SJCRH30 (cell line): ENCODE data around the gene REPIN1. TPM values are rescaled to one million over a fixed set of nuclear protein-coding genes. Genes with fewer than 3 reads are reported as not detected.

Source experiments
- DNase-seq, 2 experiments: peaks; one replicate each; pipeline ENCODE4 v3.0.0-alpha.2; 2015 to 2020
- H3K27ac ChIP-seq: fragments of 250-450 bp; sonication (Bioruptor Pico); 2 replicates; pipeline ENCODE4 v1.5.1; 2020; ENCODE audit warnings: mild to moderate bottlenecking, moderate library complexity
- H3K27me3 ChIP-seq: fragments of 250-450 bp; sonication (Bioruptor Pico); 2 replicates; pipeline ENCODE4 v1.5.1; 2020; ENCODE audit warnings: mild to moderate bottlenecking, moderate library complexity
- H3K36me3 ChIP-seq: fragments of 250-450 bp; sonication (Bioruptor Pico); 2 replicates; pipeline ENCODE4 v1.5.1; 2020; ENCODE audit warnings: mild to moderate bottlenecking, moderate library complexity
- H3K4me1 ChIP-seq: fragments of 250-450 bp; sonication (Bioruptor Pico); 2 replicates; pipeline ENCODE4 v1.5.1; 2020; ENCODE audit warnings: mild to moderate bottlenecking, moderate library complexity
- H3K4me3 ChIP-seq: fragments of 250-450 bp; sonication (Bioruptor Pico); 2 replicates; pipeline ENCODE4 v1.5.1; 2020; ENCODE audit warnings: mild to moderate bottlenecking, moderate library complexity
- H3K9me3 ChIP-seq: fragments of 250-450 bp; sonication (Bioruptor Pico); replicated peaks from 2 replicates; pipeline ENCODE4 v1.5.1; 2020; ENCODE audit warnings: mild to moderate bottlenecking, moderate library complexity
- total RNA-seq: library from RNA; depleted of rRNA; stranded (reverse); fragments of >200 nt; shearing (Covaris generic); gene quantifications from 2 replicates; pipeline ENCODE4 v1.2.3, GENCODE V29; 2014

The REPIN1 gene
- total RNA-seq, 1 experiment from 2014 or later: 183 TPM

GRCh38 chr7:150373049-150373801, 4.6 kb downstream of the REPIN1 start:
- DNase-seq: no peak
- H3K9me3 ChIP-seq: no peaks in the 10 kb centered on the region
- H3K36me3 ChIP-seq: peaks cover 42% of the 10 kb centered on the region
- no peaks in the 10 kb centered on the region for H3K27me3 ChIP-seq
- H3K27ac ChIP-seq: no peak overlapping the region
- H3K4me1 ChIP-seq: peaks cover 22% of the 10 kb centered on the region
- H3K4me3 ChIP-seq: no peak overlapping the region

GRCh38 chr7:150374026-150374425, 5.4 kb downstream of the REPIN1 start:
- no peaks in the 10 kb centered on the region for H3K9me3 ChIP-seq
- no peak overlapping the region for H3K27ac ChIP-seq
- peaks cover 22% of the 10 kb centered on the region for H3K4me1 ChIP-seq
- no peaks in the 10 kb centered on the region for H3K27me3 ChIP-seq
- no peak for DNase-seq
- no peak overlapping the region for H3K4me3 ChIP-seq
- H3K36me3 ChIP-seq: peaks cover 42% of the 10 kb centered on the region

DNA sequence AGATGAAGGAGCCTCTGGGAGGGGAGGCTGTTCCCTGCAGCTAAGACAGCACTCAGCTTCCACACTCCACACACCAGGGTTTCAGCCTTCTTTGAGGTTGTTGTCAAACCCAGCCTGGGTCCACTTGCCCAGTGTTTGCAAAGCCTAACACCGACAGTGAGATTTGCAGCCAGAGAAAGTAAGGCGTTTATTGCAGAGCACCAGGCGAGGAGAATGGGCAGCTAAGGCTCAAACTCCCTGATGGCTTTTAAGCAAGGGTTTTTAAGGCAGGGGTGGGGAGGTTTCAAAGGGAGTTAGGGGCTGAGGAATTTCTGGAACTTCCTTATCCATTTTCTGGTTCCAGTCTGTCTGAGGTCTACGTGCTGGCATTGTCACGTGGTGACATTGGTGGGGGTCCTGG, 5.8 kb downstream of the REPIN1 start:
- H3K4me3 ChIP-seq: no peak overlapping the region
- H3K9me3 ChIP-seq: no peaks in the 10 kb centered on the region
- no peaks in the 10 kb centered on the region for H3K27me3 ChIP-seq
- no peak overlapping the region for H3K27ac ChIP-seq
- peaks cover 22% of the 10 kb centered on the region for H3K4me1 ChIP-seq
- peaks cover 42% of the 10 kb centered on the region for H3K36me3 ChIP-seq
- DNase-seq: no peak

DNA sequence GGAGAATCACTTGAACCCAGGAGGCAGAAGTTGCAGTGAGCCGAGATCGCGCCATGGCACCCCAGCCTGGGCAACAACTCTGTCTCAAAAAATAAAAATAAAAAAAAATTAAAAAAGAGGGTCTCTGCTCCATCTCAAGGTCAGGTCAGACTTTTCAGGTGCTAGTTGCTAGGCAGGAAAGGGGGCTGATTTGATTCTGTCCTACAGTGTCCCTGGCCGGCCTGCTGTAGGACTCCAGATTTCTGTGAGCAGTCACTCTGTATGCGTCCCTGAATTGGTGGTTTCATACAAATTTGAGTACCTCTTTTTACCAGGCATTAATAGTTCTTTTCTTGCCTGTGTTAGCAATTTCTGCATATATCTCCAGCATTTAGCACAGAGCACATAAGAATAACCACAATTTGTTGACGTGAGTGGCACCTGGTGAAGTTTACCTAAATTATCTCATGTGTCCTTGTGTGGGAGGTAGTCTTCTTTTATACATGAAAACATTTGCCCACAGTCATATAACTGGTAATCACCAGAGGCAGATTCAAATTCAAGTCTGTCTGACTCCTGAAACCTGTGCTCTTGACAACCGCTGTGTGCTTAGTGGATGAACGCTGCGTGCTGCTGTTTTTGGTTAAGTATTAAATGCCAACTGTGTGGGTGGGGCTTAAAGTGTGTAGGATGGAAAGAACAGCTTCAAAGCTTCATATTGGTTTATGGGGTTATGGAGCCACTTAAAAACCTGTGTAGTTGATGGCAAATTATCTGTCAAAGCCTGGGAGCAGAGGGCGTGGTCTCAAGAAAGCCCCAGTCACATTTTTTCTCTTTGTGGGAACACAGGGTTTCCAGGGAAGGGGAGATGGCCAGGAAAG, 7.3 kb downstream of the REPIN1 start:
- Histone ChIP-seq H3K9me3 (no peaks in the 10 kb centered on the region), H3K36me3 (peaks cover 35% of the 10 kb centered on the region), H3K4me3 (no peak overlapping the region), H3K27me3 (no peaks in the 10 kb centered on the region), H3K4me1 (peaks cover 29% of the 10 kb centered on the region), H3K27ac (no peak overlapping the region)
- no peak for DNase-seq

DNA sequence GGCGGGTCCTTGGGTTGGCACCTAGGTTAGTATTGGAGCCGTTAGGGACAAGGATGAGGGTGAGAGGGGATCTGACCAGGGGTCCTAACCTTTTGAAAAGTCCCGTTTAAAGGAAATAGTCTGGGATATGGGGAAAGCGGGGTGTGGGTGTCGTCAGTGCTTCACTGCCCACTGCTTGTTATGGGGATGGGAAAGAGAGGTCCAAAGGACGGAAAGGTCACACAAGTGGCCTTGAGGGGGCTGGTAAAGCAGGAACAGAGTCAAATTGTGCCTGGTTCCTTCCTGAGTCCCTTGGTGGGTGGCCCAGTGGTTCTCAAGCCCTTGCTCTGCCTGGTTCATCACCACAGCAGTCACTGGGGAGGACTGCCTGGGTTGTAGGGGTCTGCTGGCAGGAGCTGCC, 7.9 kb downstream of the REPIN1 start:
- peaks cover 29% of the 10 kb centered on the region for H3K36me3 ChIP-seq
- DNase-seq: peak in 1 of 2 experiments; percentile 39
- no peak overlapping the region for H3K4me3 ChIP-seq
- H3K9me3 ChIP-seq: no peaks in the 10 kb centered on the region
- H3K27ac ChIP-seq: peak overlapping the region; percentile 1; the same call in 1 of the 2 replicates
- H3K27me3 ChIP-seq: no peaks in the 10 kb centered on the region
- peaks cover 29% of the 10 kb centered on the region for H3K4me1 ChIP-seq

DNA sequence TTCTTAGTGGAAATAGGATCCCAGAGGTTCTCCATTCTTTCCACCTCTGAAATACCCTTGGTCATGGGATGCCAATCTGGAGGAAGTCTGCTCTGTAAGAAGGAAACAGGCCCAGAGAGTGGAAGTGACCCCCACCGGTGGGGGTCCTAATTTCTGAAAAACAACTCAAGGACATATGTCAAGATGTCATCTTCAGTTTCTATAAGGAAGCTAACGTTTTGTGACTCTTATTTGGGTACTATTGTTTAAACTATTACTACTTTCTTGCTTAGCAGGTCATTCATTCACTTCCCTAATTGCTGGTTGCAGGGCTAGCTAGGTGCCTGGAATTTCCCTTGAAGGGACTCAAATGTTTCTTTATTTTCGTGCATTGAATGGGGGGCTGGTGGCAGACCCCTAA, 8.6 kb downstream of the REPIN1 start:
- H3K4me3 ChIP-seq: no peak overlapping the region
- H3K9me3 ChIP-seq: no peaks in the 10 kb centered on the region
- peaks cover 25% of the 10 kb centered on the region for H3K36me3 ChIP-seq
- H3K4me1 ChIP-seq: peaks cover 29% of the 10 kb centered on the region
- H3K27me3 ChIP-seq: no peaks in the 10 kb centered on the region
- no peak for DNase-seq
- peak overlapping the region; percentile 94 for H3K27ac ChIP-seq

DNA sequence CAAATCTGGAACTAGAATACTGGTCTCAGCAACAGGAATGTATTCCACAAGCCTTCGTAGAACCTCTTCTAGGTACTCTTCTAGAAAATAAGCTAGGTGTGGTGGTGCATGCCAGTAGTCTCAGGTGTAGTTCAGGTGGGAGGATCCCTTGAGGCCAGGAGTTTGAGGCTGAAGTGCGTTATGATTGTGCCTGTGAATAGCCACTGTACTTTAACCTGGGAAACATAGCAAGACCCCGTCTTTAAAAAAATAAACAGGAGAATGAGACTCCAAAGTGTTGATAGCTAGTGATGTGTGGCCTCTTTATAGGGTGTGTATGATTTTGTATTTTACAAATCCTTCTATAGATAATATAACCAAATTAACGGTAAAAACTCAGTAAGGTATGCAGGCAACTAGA, 9.0 kb downstream of the REPIN1 start:
- Histone ChIP-seq H3K27me3 (no peaks in the 10 kb centered on the region), H3K4me1 (peaks cover 33% of the 10 kb centered on the region), H3K4me3 (no peak overlapping the region), H3K27ac (peak overlapping the region; percentile 94), H3K9me3 (no peaks in the 10 kb centered on the region), H3K36me3 (peaks cover 23% of the 10 kb centered on the region)
- no peak for DNase-seq

DNA sequence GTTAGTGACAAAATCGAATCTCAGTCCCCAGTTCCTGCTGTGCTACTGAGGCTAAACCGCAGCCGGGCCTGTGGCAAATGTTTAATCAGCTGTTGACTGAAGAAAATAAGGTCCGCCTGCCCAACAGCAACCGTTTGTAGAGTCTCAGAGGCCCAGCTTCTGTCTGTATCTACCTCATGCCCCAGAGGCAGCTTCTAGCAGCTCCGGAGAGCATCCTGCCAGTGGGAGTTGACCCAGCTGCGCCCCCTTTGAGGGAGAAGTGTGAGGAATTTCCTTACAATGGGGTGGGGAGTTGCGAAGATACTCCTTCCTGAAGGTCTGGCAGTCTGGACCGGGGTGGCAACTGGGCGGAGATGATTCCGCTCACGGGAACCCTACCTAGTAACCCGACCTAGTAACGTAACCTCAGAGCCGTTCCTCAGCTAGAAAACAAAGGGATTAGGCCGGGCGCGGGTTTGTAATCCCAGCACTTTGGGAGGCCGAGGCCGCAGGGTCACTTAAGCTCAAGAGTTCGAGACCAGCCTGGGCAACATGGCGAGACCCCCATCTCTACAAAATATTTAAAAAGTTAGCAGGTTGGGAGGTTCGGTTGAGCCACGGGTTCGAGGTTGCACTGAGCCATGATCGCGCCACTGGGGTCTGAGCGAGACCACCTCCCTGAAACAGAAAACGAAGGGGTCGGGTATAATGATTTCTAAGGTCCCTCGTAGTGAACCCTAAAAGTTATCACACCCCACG, 9.7 kb downstream of the REPIN1 start:
- Histone ChIP-seq H3K27me3 (no peaks in the 10 kb centered on the region), H3K36me3 (peaks cover 18% of the 10 kb centered on the region), H3K9me3 (no peaks in the 10 kb centered on the region), H3K4me3 (peak overlapping the region; percentile 62), H3K27ac (peak overlapping the region; percentile 94), H3K4me1 (peaks cover 39% of the 10 kb centered on the region)
- peak; percentile 96 to 98 for DNase-seq

GRCh38 chr7:150378853-150379440, 10.3 kb downstream of the REPIN1 start, which contains the start of gene ZNF775:
Gene ZNF775, plus strand, starts transcription at chr7:150379330. Its CDS starts 9,141 bp downstream, at chr7:150388471.
- Histone ChIP-seq H3K4me3 (peak within 1 kb of the TSS; percentile 62), H3K27ac (peak within 1 kb of the TSS; percentile 94), H3K9me3 (no peaks in the 10 kb centered on the region), H3K4me1 (peaks cover 43% of the 10 kb centered on the region), H3K36me3 (peaks cover 11% of the 10 kb centered on the region), H3K27me3 (no peaks in the 10 kb centered on the region)
- peak; percentile 97 to 98 for DNase-seq

GRCh38 chr7:150379441-150380379, 11.1 kb downstream of the REPIN1 start:
- no peaks in the 10 kb centered on the region for H3K27me3 ChIP-seq
- H3K4me3 ChIP-seq: peak overlapping the region; percentile 62
- DNase-seq: peak; percentile 56 to 62
- peaks cover 51% of the 10 kb centered on the region for H3K4me1 ChIP-seq
- H3K27ac ChIP-seq: peak overlapping the region; percentile 94
- peaks cover 4% of the 10 kb centered on the region for H3K36me3 ChIP-seq
- H3K9me3 ChIP-seq: no peaks in the 10 kb centered on the region

GRCh38 chr7:150380463-150380862, 11.8 kb downstream of the REPIN1 start:
- Histone ChIP-seq H3K9me3 (no peaks in the 10 kb centered on the region), H3K4me3 (peak overlapping the region; percentile 62), H3K4me1 (peaks cover 55% of the 10 kb centered on the region), H3K36me3 (no peaks in the 10 kb centered on the region), H3K27me3 (no peaks in the 10 kb centered on the region), H3K27ac (no peak overlapping the region; the same call in 1 of the 2 replicates)
- DNase-seq: no peak

GRCh38 chr7:150381096-150381495, 12.5 kb downstream of the REPIN1 start:
- H3K9me3 ChIP-seq: no peaks in the 10 kb centered on the region
- no peaks in the 10 kb centered on the region for H3K27me3 ChIP-seq
- H3K36me3 ChIP-seq: no peaks in the 10 kb centered on the region
- H3K27ac ChIP-seq: no peak overlapping the region
- H3K4me3 ChIP-seq: no peak overlapping the region
- no peak for DNase-seq
- H3K4me1 ChIP-seq: peaks cover 51% of the 10 kb centered on the region

GRCh38 chr7:150381785-150382122, 13.1 kb downstream of the REPIN1 start:
- no peaks in the 10 kb centered on the region for H3K27me3 ChIP-seq
- no peak for DNase-seq
- no peak overlapping the region for H3K27ac ChIP-seq
- no peaks in the 10 kb centered on the region for H3K9me3 ChIP-seq
- H3K36me3 ChIP-seq: no peaks in the 10 kb centered on the region
- no peak overlapping the region for H3K4me3 ChIP-seq
- H3K4me1 ChIP-seq: peaks cover 45% of the 10 kb centered on the region
